HG02973 (cell line): ENCODE results near the gene ROBO1.

Experiments
- ATAC-seq: cut with Tn5 transposase; IDR thresholded peaks from one replicate; pipeline ENCODE4 v1.9.1; 2021; ENCODE audit warnings: moderate library complexity; ENCODE audit not compliant: unreplicated experiment

ROBO1 gene

GRCh38 chr3:78605178-78605577, 1162.6 kb downstream of the ROBO1 start:
- no peak for ATAC-seq

- no peak for ATAC-seq
Observed at GRCh38 chr3:78604341-78604740, 1163.5 kb downstream of the ROBO1 start.

- ATAC-seq = no peak
Observed at GRCh38 chr3:78601249-78601648, 1166.5 kb downstream of the ROBO1 start.

- no peak for ATAC-seq
Observed at GRCh38 chr3:78589778-78590177, 1178.0 kb downstream of the ROBO1 start.

- no peak for ATAC-seq
Observed at GRCh38 chr3:78588906-78589621, 1178.7 kb downstream of the ROBO1 start.

GRCh38 chr3:78580681-78581080, 1187.1 kb downstream of the ROBO1 start:
- no peak for ATAC-seq

DNA sequence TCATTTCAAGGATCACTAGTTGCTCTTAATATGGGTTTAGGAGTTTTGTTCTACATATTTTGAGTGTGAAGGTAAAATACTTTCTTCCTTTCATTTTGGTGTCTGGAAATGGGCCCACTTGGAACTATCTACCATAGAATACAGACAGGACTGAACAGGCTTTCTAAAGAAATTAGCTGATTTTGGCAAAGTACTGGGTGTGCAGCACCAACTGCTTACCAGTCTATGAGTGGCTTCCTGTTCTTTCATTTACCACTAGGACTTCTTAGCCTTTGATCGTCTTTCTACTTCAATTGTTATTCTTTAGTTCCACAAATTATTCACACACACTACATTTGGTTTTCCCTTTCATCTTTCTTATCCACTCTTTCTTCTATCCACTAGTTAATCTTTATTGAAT, 1196.3 kb downstream of the ROBO1 start:
- ATAC-seq = no peak

DNA sequence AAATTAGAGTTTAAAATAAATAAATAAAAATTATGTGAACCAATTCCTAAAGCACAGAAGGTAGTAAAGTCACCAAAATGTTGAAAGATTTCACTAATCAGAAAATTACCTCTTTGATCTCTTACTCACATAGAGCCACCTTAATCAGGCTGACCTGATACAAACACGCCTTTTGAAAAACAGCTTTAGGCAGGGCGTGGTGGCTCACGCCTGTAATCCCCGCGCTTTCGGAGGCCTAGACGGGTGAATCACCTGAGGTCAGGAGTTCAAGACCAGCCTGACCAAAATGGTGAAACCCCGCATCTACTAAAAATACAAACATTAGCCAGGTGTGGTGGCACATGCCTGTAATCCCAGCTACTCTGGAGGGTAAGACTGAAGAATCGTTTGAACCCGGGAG, 1197.3 kb downstream of the ROBO1 start:
- no peak for ATAC-seq

- no peak for ATAC-seq
Observed at GRCh38 chr3:78569804-78570203, 1198.0 kb downstream of the ROBO1 start.

- no peak for ATAC-seq
Observed at GRCh38 chr3:78565712-78566111, 1202.1 kb downstream of the ROBO1 start.

DNA sequence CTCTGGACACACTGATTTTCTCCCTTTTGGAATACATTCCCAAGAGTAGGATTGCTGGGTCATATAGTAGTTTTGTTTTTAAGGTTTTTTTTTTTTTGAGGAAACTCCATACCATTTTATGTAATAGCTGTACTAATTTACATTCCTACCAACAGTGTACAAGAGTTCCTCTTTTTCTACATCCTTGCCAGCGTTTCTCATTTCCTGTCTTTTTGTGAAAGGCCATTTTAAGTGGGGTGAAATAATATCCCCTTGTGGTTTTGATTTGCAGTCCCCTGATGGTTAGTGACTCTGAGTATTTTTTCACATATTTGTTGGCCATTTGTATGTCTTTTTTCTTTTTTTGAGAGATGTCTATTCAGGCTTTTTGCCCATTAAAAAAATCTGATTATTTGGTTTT, 1205.5 kb downstream of the ROBO1 start:
- ATAC-seq = no peak
